Rectal smooth muscle tissue (tissue), 1 donor: ENCODE results near the gene PTPRD.

ENCODE experiments used
- H3K27ac ChIP-seq: one replicate; pipeline ENCODE4 v1.7.0; 2013; ENCODE audit warnings: low read depth, low read length, inconsistent platforms
- H3K27me3 ChIP-seq: one replicate; pipeline ENCODE4 v1.7.0; 2013; ENCODE audit warnings: low read length; ENCODE audit not compliant: control insufficient read depth, insufficient read depth
- H3K36me3 ChIP-seq: one replicate; pipeline ENCODE4 v1.7.0; 2013; ENCODE audit warnings: low read length; ENCODE audit not compliant: control insufficient read depth, insufficient read depth
- H3K4me1 ChIP-seq: one replicate; pipeline ENCODE4 v1.7.0; 2013; ENCODE audit warnings: low read length; ENCODE audit not compliant: control insufficient read depth, insufficient read depth
- H3K4me3 ChIP-seq: one replicate; pipeline ENCODE4 v1.7.0; 2013; ENCODE audit warnings: low read length
- H3K9ac ChIP-seq: one replicate; pipeline ENCODE4 v1.7.0; 2013; ENCODE audit warnings: low read length

The PTPRD gene

DNA sequence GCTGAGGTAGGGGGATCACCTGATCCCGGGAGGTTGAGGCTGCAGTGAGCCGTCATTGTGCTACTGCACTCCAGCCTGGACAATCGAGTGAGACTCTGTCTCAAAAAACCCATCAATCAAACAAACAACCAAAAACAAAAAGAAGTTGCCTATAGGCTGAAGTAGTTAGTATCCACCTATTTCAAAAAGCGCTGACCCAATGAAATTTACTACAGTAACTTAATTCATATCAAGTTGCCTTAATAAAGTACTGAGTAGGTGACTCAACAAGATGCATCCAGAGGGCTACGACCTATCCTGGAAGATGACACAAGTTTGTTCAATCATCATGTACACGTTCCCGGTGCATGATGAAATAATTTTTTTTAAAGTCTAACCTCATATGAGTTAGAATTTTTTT is 2164.6 kb downstream of the PTPRD start:
- Histone ChIP-seq H3K4me3 (no peak overlapping the region), H3K27ac (no peak overlapping the region), H3K9ac (no peak overlapping the region), H3K36me3 (no peaks in the 10 kb centered on the region), H3K27me3 (no peaks in the 10 kb centered on the region), H3K4me1 (no peaks in the 10 kb centered on the region)

DNA sequence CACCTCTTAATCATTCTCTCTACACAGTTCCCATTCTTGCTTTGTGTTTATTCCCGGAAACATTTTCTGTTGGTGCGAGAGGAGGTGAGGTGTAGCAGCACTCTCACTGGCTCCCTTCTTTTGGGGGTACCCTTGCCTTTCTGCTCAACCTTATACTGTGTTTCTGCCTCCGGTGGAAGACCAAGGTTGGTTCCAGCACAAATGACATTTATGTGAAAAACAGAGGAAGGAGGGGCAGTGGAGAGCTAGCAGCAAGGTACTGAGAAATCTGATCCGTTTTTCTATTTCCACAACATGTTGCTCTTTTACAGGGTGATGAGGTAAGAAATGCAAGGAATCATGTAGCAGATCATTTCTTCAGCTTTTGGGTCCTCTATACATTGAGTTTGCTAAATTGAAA is 2165.2 kb downstream of the PTPRD start:
- Histone ChIP-seq H3K27me3 (no peaks in the 10 kb centered on the region), H3K27ac (no peak overlapping the region), H3K9ac (no peak overlapping the region), H3K4me1 (no peaks in the 10 kb centered on the region), H3K36me3 (no peaks in the 10 kb centered on the region), H3K4me3 (no peak overlapping the region)

DNA sequence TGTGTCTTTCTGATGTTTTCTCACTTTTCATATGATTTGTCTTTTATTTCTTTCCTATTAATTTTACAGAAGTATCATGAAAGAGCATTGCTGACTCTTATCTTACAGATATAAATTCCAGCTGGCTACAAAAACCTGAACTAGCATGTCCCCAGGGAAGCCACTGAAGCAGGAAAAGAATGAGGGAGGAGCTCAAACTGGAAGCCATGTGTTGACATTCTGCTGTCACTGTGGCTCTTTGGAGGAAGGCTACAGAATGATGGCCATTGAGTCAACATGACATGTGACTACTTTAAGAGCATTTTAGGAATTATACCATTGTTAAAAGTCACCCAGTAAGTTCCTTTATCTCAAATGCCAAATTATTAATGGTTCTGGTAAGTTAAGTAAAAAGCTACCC is 2174.9 kb downstream of the PTPRD start:
- no peak overlapping the region for H3K9ac ChIP-seq
- no peak overlapping the region for H3K4me3 ChIP-seq
- H3K36me3 ChIP-seq, result no peaks in the 10 kb centered on the region
- H3K4me1 ChIP-seq, result no peaks in the 10 kb centered on the region
- no peaks in the 10 kb centered on the region for H3K27me3 ChIP-seq
- H3K27ac ChIP-seq, result no peak overlapping the region

DNA sequence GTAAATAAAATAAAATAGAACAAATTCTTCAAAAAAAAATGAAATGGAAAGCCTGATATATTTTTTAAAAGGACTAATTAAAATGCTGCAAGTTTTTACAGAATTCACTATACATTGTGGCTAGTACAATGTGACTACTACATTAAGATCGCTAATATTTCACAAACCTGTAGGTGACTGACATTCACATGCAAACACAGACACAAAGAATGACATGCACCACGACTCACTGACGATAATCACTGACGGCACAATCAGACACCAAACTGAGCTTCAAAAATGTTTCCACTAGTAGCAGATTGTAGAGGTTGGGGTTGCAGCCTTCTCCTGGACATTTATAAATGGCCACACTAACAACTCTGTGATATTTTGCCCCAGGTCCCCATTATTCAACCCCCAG is 2175.5 kb downstream of the PTPRD start:
- H3K4me1 ChIP-seq, result no peaks in the 10 kb centered on the region
- no peak overlapping the region for H3K4me3 ChIP-seq

DNA sequence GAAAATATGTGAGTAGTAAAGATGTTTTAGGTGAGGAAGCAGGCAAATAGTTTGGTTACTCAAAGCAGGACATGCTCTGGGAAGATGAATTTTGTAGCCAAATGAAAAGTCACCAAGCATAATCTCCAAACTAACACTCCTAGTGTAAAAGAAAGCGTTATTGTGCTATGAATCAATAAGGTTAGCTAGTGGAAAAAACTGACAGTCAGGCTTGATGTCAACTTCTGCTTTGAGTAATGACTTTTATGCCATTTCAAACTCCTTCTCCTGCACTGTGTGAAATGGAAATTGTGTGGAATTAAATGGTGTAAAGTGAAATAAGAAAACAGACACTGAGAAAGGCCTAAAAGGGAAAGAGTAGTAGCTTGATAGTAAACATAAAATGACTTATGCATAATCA is 2176.0 kb downstream of the PTPRD start:
- H3K27ac ChIP-seq, result no peak overlapping the region
- no peak overlapping the region for H3K4me3 ChIP-seq
- H3K27me3 ChIP-seq, result no peaks in the 10 kb centered on the region

More for the DNA sequence above, 2175.5 kb downstream of the PTPRD start:
- Histone ChIP-seq H3K36me3 (no peaks in the 10 kb centered on the region), H3K9ac (no peak overlapping the region), H3K27me3 (no peaks in the 10 kb centered on the region), H3K27ac (no peak overlapping the region)

DNA sequence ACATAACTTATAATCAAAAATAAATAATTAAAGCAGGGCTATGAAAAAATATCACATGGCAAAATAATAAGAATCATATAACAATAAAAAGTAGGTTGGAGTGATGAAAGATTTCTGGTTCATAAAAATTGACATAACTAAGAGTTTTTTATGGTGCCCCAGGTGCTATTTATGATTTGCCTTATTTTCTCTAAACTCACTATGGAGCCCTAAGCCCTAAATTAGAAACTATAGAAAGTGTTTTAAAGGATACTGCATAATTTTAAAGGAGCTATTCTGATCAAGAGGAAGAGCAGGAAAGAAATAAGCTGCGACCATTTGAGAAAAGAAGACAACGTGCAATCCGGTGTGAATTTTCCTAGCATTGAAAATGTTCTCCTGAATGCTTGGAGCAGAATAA is 2178.2 kb downstream of the PTPRD start:
- Histone ChIP-seq H3K27me3 (no peaks in the 10 kb centered on the region), H3K9ac (no peak overlapping the region), H3K27ac (no peak overlapping the region), H3K36me3 (no peaks in the 10 kb centered on the region), H3K4me1 (no peaks in the 10 kb centered on the region), H3K4me3 (no peak overlapping the region)

More for the DNA sequence above, 2176.0 kb downstream of the PTPRD start:
- no peaks in the 10 kb centered on the region for H3K36me3 ChIP-seq
- no peak overlapping the region for H3K9ac ChIP-seq
- H3K4me1 ChIP-seq, result no peaks in the 10 kb centered on the region

DNA sequence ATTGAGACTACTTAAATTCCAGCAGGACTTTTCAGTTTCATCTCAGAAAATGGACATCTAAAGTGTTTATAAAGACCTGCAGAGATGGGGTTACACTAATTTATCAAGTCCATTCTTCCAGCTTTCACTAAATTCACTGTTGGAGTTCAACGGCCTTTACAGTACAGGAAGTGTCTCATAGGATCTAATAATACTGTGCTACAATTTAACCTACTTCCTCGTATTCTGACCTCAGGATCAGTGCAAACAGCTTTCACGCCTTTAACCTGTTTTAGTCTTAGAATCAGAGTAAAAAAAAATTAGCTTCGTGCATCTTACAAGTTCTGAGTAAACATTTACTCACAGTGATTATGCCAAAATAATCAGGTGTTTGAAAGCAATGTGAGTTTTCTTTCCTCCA is 2180.6 kb downstream of the PTPRD start:
- Histone ChIP-seq H3K27ac (no peak overlapping the region), H3K27me3 (no peaks in the 10 kb centered on the region), H3K4me3 (no peak overlapping the region), H3K36me3 (no peaks in the 10 kb centered on the region), H3K4me1 (no peaks in the 10 kb centered on the region), H3K9ac (no peak overlapping the region)

DNA sequence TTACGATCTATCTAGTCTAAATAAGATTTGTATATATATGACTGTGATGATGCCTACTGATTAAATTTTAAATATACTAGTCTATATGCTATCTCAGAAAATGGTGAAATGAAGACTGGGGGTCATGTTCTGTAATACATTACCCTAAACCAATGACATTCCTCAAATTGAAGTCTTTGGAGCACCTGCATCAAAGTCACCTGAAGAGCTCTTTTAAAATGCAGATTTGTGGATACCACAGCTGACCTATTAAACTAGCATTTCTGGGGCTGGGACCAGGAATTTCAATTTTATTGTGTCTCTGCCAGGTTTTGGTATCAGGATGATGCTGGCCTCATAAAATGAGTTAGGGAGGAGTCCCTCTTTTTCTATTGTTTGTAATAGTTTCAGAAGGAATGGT is 2181.3 kb downstream of the PTPRD start:
- H3K9ac ChIP-seq, result no peak overlapping the region
- no peak overlapping the region for H3K4me3 ChIP-seq
- no peaks in the 10 kb centered on the region for H3K36me3 ChIP-seq

DNA sequence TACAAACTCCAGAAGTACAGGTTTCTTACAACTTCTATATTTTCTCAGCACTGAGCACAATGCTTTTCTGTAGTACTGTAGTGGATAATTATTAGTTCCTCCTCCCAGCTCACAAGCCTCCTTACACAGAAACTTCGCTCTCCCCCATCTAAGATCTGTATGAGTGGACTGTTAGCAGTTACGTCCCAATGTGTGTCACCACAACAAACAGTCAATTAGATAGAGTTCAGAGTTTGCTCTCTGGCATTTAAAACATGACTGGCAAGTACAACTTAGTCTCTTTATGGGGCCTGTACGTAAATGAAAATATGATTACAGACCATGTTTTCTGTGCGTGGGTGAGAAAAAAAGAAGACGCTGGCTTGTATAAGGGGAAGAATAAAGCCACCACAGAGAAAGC is 2181.9 kb downstream of the PTPRD start:
- Histone ChIP-seq H3K9ac (no peak overlapping the region), H3K4me1 (no peaks in the 10 kb centered on the region), H3K36me3 (no peaks in the 10 kb centered on the region), H3K4me3 (no peak overlapping the region), H3K27ac (no peak overlapping the region), H3K27me3 (no peaks in the 10 kb centered on the region)

More for the DNA sequence above, 2181.3 kb downstream of the PTPRD start:
- H3K27me3 ChIP-seq, result no peaks in the 10 kb centered on the region
- H3K27ac ChIP-seq, result no peak overlapping the region
- no peaks in the 10 kb centered on the region for H3K4me1 ChIP-seq

DNA sequence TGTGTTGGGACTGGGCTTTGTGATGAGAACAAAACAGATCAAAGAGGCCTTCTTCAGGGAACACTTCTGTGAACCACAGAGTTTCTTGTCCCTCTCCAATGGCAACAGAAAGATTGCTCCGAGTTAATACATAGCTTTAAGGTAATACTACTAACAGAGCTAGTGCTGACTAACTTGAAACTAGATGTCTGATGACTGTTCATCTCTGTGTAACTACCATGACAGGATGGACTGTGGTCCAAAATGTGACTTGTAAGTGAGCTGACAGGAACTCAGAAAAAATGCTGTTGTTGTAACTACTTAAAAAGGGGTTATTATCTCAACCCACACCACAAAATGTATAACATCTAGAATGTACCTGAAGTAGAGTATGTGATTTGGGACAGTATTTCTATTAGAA is 2183.0 kb downstream of the PTPRD start:
- Histone ChIP-seq H3K4me1 (no peaks in the 10 kb centered on the region), H3K4me3 (no peak overlapping the region), H3K36me3 (no peaks in the 10 kb centered on the region), H3K27ac (no peak overlapping the region), H3K27me3 (no peaks in the 10 kb centered on the region), H3K9ac (no peak overlapping the region)

DNA sequence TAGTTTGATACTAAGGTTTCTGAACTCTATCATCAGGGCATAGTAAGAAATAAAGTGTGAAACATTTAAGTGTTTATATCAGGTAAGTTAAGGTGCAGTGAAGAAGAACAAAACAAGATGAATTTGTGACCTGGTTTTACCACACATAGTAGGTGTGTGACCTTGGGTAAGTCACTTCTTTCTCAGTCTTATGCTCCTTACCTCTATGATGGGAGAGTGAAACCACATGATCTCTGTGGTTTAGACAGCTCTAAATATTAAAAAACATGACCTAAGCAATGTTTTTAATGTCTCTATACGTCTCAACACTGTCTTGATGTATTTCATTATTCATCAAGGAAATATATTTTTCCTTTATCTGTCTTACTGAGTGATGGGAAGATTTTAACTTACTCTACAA is 2183.6 kb downstream of the PTPRD start:
- H3K27me3 ChIP-seq, result no peaks in the 10 kb centered on the region
- H3K9ac ChIP-seq, result no peak overlapping the region
- H3K27ac ChIP-seq, result no peak overlapping the region
- H3K4me3 ChIP-seq, result no peak overlapping the region
- H3K4me1 ChIP-seq, result no peaks in the 10 kb centered on the region
- H3K36me3 ChIP-seq, result no peaks in the 10 kb centered on the region

DNA sequence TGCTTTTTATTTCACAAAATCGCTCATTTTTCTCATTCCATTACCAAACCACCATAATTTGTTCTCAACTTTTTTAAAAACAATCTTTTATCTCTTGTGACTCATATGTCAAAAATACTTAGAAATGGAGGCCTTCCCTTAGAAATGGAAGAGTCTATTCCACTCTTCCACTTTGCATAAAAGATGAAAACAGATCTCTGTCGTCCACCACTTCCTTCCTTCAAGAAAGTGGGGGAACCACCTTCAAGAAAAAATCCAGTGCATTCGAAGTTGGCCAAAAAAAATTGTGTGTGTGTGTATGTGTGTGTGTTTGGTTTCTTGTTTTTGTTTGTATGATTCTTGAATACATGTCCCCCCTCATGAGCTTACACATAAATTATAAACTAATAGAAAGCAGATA is 2184.4 kb downstream of the PTPRD start:
- Histone ChIP-seq H3K36me3 (no peaks in the 10 kb centered on the region), H3K4me1 (no peaks in the 10 kb centered on the region), H3K27ac (no peak overlapping the region), H3K27me3 (no peaks in the 10 kb centered on the region), H3K9ac (no peak overlapping the region), H3K4me3 (no peak overlapping the region)

DNA sequence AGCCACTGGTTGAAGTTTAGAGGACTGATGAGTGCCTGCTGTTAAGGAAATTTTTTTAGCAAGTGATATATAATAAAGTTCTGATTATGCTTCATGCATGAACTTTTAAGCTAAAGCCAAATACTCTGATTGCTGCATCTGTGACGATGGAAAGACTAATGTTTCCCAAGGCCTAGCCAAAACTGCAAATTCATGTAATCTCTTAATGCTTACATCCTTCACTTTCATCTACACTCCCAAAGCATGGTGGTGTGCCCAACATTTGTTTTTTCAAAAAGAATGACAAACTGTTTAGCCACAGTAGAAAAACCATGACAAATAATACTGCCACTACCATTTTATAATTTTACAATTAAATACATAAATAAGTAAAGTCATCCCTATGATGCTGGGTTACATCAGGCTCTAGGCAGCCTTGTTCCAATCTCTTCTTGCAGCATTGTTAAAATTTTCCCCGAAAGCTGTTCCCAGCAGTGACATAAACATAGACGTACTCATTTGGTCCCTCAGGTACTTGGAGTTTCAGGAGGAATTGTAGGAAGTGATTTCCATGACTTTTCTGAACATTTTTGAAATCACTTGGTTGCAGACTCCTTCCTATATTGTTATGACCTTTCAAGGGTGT is 2187.9 kb downstream of the PTPRD start:
- no peak overlapping the region for H3K9ac ChIP-seq
- H3K27ac ChIP-seq, result no peak overlapping the region
- H3K27me3 ChIP-seq, result no peaks in the 10 kb centered on the region
- H3K36me3 ChIP-seq, result no peaks in the 10 kb centered on the region
- no peaks in the 10 kb centered on the region for H3K4me1 ChIP-seq
- no peak overlapping the region for H3K4me3 ChIP-seq
